ENCODE measurements around the gene ADCY1. TPM values are rescaled to one million over a fixed set of nuclear protein-coding genes. Genes with fewer than 3 reads are reported as not detected.

Gene ADCY1
- polyA plus RNA-seq, 1 donor (not counting 4 experiments of a cell fraction or from before 2014, with no cell fraction given) = 0.54 TPM

- no peaks in the 10 kb centered on the region for H4K20me1 ChIP-seq (ENCODE audit: control insufficient read depth, extremely low read depth, insufficient read depth, low read length)
Measured at GRCh38 chr7:45656431-45656830, 82.3 kb downstream of the ADCY1 start.

DNA sequence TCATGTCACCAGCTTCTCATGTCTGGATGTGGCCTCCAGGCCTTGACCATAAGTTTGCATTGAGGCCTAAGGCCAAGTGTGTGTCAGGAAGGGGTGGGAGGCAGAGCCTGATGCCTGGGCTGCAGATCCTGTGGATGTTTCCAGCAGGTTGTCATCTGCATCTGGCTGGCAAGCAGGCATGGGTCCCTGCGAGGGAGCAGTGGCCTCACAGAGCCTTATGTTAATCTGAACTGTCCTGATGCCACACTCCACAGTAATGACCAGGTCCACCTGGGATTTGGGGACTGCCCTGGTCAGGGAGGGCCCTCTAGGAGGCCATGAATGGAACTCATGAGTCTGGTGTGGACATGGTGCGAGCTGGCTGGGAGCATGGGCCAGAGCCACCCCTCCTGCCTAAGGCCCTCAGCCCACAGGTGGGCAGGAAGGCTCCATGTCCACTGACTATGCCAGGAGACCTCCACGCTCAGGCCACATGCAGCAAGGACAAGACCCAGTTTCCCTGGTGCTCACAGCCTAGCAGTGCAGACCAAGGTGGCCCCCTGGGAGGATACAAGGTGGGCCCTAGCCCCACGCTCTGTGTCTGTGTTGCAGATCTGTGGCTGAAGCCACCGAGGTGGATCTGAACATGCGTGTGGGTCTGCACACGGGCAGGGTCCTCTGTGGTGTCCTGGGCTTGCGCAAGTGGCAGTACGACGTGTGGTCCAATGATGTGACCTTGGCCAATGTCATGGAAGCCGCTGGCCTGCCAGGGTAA is 83.1 kb downstream of the ADCY1 start:
- no peak for TF ChIP-seq CTCF (optimal IDR thresholded peaks at IDR 0.05 in 1 of 3, IDR thresholded peaks at IDR 0.05 in 1 of 3, conservative IDR thresholded peaks at IDR 0.05 in 1 of 3; ENCODE audit: extremely low read depth in 1 of 3, insufficient read depth in 2 of 3, low read length in 3 of 3)
- no peak for TF ChIP-seq EZH2 (IDR thresholded peaks at IDR 0.05; ENCODE audit: low read length)
- H3K4me1 ChIP-seq (ENCODE audit: control insufficient read depth, extremely low read depth, insufficient read depth, low read length) = no peaks in the 10 kb centered on the region
- H3K27me3 ChIP-seq (ENCODE audit: control insufficient read depth, extremely low read depth, insufficient read depth, low read length) = peaks cover 5% of the 10 kb centered on the region
- H3K9ac ChIP-seq (ENCODE audit: control insufficient read depth, extremely low read depth, insufficient read depth, low read length) = no peak overlapping the region
- no peak overlapping the region for H3K4me2 ChIP-seq (ENCODE audit: control insufficient read depth, extremely low read depth, insufficient read depth, low read depth, low read length)
- H3K79me2 ChIP-seq (ENCODE audit: control insufficient read depth, insufficient read depth, low read length) = no peaks in the 10 kb centered on the region
- DNase-seq (ENCODE audit: low read depth, low spot score) (no peak), FAIRE-seq (no peak)
- no peaks in the 10 kb centered on the region for H3K9me1 ChIP-seq (ENCODE audit: control insufficient read depth, extremely low read depth, insufficient read depth, low read length)
- H2AFZ ChIP-seq (ENCODE audit: control insufficient read depth, low read length) = no peak overlapping the region
- dilution Hi-C loops (cut with MboI; ENCODE audit: extremely low pct_ligation_motif_present, low sequenced_read_pairs) = no loop called here
- no peaks in the 10 kb centered on the region for H4K20me1 ChIP-seq (ENCODE audit: control insufficient read depth, extremely low read depth, insufficient read depth, low read length)
- no peaks in the 10 kb centered on the region for H3K36me3 ChIP-seq (ENCODE audit: control insufficient read depth in 2 of 2, extremely low read depth in 1 of 2, insufficient read depth in 2 of 2, low read length in 2 of 2)
- no peak overlapping the region for H3K27ac ChIP-seq (ENCODE audit: control insufficient read depth, insufficient read depth, low read length)
- no peaks in the 10 kb centered on the region for H3K9me3 ChIP-seq (ENCODE audit: control insufficient read depth, low read depth, low read length)
- H3K4me3 ChIP-seq (ENCODE audit: control insufficient read depth in 2 of 3, extremely low read depth in 1 of 3, insufficient read depth in 2 of 3, low read depth in 1 of 3, low read length in 3 of 3) = no peak overlapping the region

More at GRCh38 chr7:45656431-45656830, 82.3 kb downstream of the ADCY1 start:
- Histone ChIP-seq H3K27ac (ENCODE audit: control insufficient read depth, insufficient read depth, low read length) (no peak overlapping the region), H3K9me3 (ENCODE audit: control insufficient read depth, low read depth, low read length) (no peaks in the 10 kb centered on the region), H3K4me3 (ENCODE audit: control insufficient read depth in 2 of 3, extremely low read depth in 1 of 3, insufficient read depth in 2 of 3, low read depth in 1 of 3, low read length in 3 of 3) (no peak overlapping the region), H3K79me2 (ENCODE audit: control insufficient read depth, insufficient read depth, low read length) (no peaks in the 10 kb centered on the region), H3K9ac (ENCODE audit: control insufficient read depth, extremely low read depth, insufficient read depth, low read length) (no peak overlapping the region), H3K36me3 (ENCODE audit: control insufficient read depth in 2 of 2, extremely low read depth in 1 of 2, insufficient read depth in 2 of 2, low read length in 2 of 2) (no peaks in the 10 kb centered on the region), H3K4me1 (ENCODE audit: control insufficient read depth, extremely low read depth, insufficient read depth, low read length) (no peaks in the 10 kb centered on the region), H3K4me2 (ENCODE audit: control insufficient read depth, extremely low read depth, insufficient read depth, low read depth, low read length) (no peak overlapping the region), H3K9me1 (ENCODE audit: control insufficient read depth, extremely low read depth, insufficient read depth, low read length) (no peaks in the 10 kb centered on the region), H3K27me3 (ENCODE audit: control insufficient read depth, extremely low read depth, insufficient read depth, low read length) (peaks cover 5% of the 10 kb centered on the region), H2AFZ (ENCODE audit: control insufficient read depth, low read length) (no peak overlapping the region)
- dilution Hi-C loops (cut with MboI; ENCODE audit: extremely low pct_ligation_motif_present, low sequenced_read_pairs) = no loop called here
- FAIRE-seq (no peak), DNase-seq (ENCODE audit: low read depth, low spot score) (no peak)
- TF ChIP-seq CTCF (optimal IDR thresholded peaks at IDR 0.05 in 1 of 3, IDR thresholded peaks at IDR 0.05 in 1 of 3, conservative IDR thresholded peaks at IDR 0.05 in 1 of 3; ENCODE audit: extremely low read depth in 1 of 3, insufficient read depth in 2 of 3, low read length in 3 of 3) (no peak), EZH2 (IDR thresholded peaks at IDR 0.05; ENCODE audit: low read length) (no peak)
